Measurements from ENCODE around the gene ERICH6B.

GRCh38 chr13:45587897-45588296 is 27.6 kb downstream of the ERICH6B start:
- TF ChIP-seq CTCF (IDR thresholded peaks at IDR 0.05) (no peak), POLR2AphosphoS5 (IDR thresholded peaks at IDR 0.05) (no peak)
